K562 (cell line): ENCODE results near the gene VRK3. TPM values are rescaled to one million over a fixed set of nuclear protein-coding genes. Genes with fewer than 3 reads are reported as not detected.
A peak's percentile ranks its signal among the peaks of the same experiment; 100 is the strongest.

ENCODE experiments used
- DLX4 ChIP-seq: fragments of 250-450 bp; sonication (Bioruptor Pico); IDR thresholded peaks from 2 replicates; pipeline ENCODE4 v1.6.1; 2021; ENCODE audit warnings: mild to moderate bottlenecking
- E2F3 ChIP-seq: fragments of 250-450 bp; sonication (Bioruptor Pico); IDR thresholded peaks from 2 replicates; pipeline ENCODE4 v1.4.0; 2020; ENCODE audit warnings: mild to moderate bottlenecking
- EHMT2 ChIP-seq: fragments of 450-650 bp; IDR thresholded peaks from 2 replicates; pipeline ENCODE4 v1.6.1; 2018; ENCODE audit warnings: antibody characterized with exemption
- HDAC8 ChIP-seq: fragments of 450-650 bp; IDR thresholded peaks from 2 replicates; pipeline ENCODE4 v1.6.1; 2016; ENCODE audit warnings: mild to moderate bottlenecking, missing genetic modification characterization, moderate library complexity, missing compliant biosample characterization
- KDM5B ChIP-seq: fragments of 200-600 bp; sonication (generic); IDR thresholded peaks from 2 replicates; pipeline ENCODE4 v1.6.1; 2012; ENCODE audit warnings: low read depth, mild to moderate bottlenecking, moderate library complexity, low read length, control low read depth, inconsistent platforms; ENCODE audit not compliant: insufficient replicate concordance
- KLF16 ChIP-seq: IDR thresholded peaks from 2 replicates; pipeline ENCODE4 v1.6.1; 2016; ENCODE audit warnings: antibody characterized with exemption
- MAFF ChIP-seq: IDR thresholded peaks from 2 replicates; pipeline ENCODE4 v1.6.1; 2012; ENCODE audit warnings: low read length, improper control_type of control experiment
- MTF1 ChIP-seq: fragments of 250-450 bp; sonication (Bioruptor Pico); IDR thresholded peaks from 2 replicates; pipeline ENCODE4 v1.9.0; 2021; ENCODE audit warnings: moderate library complexity, mild to moderate bottlenecking, inconsistent platforms, borderline replicate concordance
- MXI1 ChIP-seq: IDR thresholded peaks from 2 replicates; pipeline ENCODE4 v1.6.1; 2011; ENCODE audit warnings: low read depth, mild to moderate bottlenecking, improper control_type of control experiment, low read length
- NCOA6 ChIP-seq: fragments of 450-650 bp; IDR thresholded peaks from 2 replicates; pipeline ENCODE4 v1.6.1; 2017; ENCODE audit warnings: mild to moderate bottlenecking
- PCBP2 ChIP-seq: fragments of 200-400 bp; formaldehyde crosslinking; IDR thresholded peaks from 2 replicates; pipeline ENCODE4 v1.6.1; 2018; ENCODE audit warnings: low read length, low read depth, mild to moderate bottlenecking, moderate library complexity; ENCODE audit not compliant: poor library complexity, severe bottlenecking
- PHF8 ChIP-seq: fragments of 200-600 bp; sonication (generic); IDR thresholded peaks from 2 replicates; pipeline ENCODE4 v1.6.1; 2012; ENCODE audit warnings: mixed run types, mild to moderate bottlenecking, inconsistent platforms, low read length, moderate library complexity, borderline replicate concordance
- POLR2AphosphoS5 ChIP-seq: IDR thresholded peaks from 2 replicates; pipeline ENCODE4 v1.6.1; 2011; ENCODE audit warnings: mild to moderate bottlenecking, low read depth, low read length, moderate library complexity; ENCODE audit not compliant: control insufficient read depth, insufficient read depth
- POLR3G ChIP-seq: IDR thresholded peaks from 2 replicates; pipeline ENCODE4 v1.6.1; 2011; ENCODE audit not compliant: insufficient read length, insufficient replicate concordance; ENCODE audit errors: extremely low read depth
- PYGO2 ChIP-seq: fragments of 450-650 bp; IDR thresholded peaks from 2 replicates; pipeline ENCODE4 v1.6.1; 2016; ENCODE audit warnings: mild to moderate bottlenecking, missing genetic modification characterization, moderate library complexity, missing compliant biosample characterization
- SAFB2 ChIP-seq: fragments of 200-400 bp; formaldehyde crosslinking; IDR thresholded peaks from 2 replicates; pipeline ENCODE4 v1.6.1; 2018; ENCODE audit warnings: borderline replicate concordance, low read length, low read depth, moderate library complexity; ENCODE audit not compliant: severe bottlenecking
- SIN3A ChIP-seq, 2 experiments: fragments of 150-350 bp in 1 of 2; IDR thresholded peaks; 2 replicates each; pipeline ENCODE4 v1.6.1; 2011 to 2016; ENCODE audit warnings: borderline replicate concordance in 2 of 2, low read depth in 2 of 2, low read length in 2 of 2, mild to moderate bottlenecking in 2 of 2, moderate library complexity in 2 of 2; ENCODE audit not compliant: control insufficient read depth in 1 of 2
- SIN3B ChIP-seq: fragments of 450-650 bp; IDR thresholded peaks from 2 replicates; pipeline ENCODE4 v1.6.1; 2017; ENCODE audit warnings: low read depth, mild to moderate bottlenecking, moderate library complexity
- UBTF ChIP-seq, 2 experiments: IDR thresholded peaks; 2 replicates each; pipeline ENCODE4 v1.6.1; 2012; ENCODE audit warnings: improper control_type of control experiment in 2 of 2, low read depth in 2 of 2, low read length in 2 of 2, borderline replicate concordance in 1 of 2
- ZFP36 ChIP-seq: fragments of 150-350 bp; IDR thresholded peaks from 2 replicates; pipeline ENCODE4 v1.6.1; 2018; ENCODE audit warnings: low read length, low read depth; ENCODE audit not compliant: partially characterized antibody
- ZFPM2 ChIP-seq: fragments of 250-450 bp; sonication (Bioruptor Pico); IDR thresholded peaks from 2 replicates; pipeline ENCODE4 v1.5.1; 2022; ENCODE audit warnings: mild to moderate bottlenecking
- ZNF324 ChIP-seq: fragments of 250-450 bp; sonication (Bioruptor Pico); IDR thresholded peaks from 2 replicates; pipeline ENCODE4 v1.4.0; 2020; ENCODE audit warnings: mild to moderate bottlenecking
- ZNF445 ChIP-seq: fragments of 250-450 bp; sonication (Bioruptor Pico); IDR thresholded peaks from 2 replicates; pipeline ENCODE4 v1.4.0; 2020; ENCODE audit warnings: low read depth, mild to moderate bottlenecking, moderate library complexity
- ZNF561 ChIP-seq: fragments of 450-650 bp; formaldehyde crosslinking; conservative IDR thresholded peaks from 2 replicates; pipeline ENCODE4 v1.4.0; 2020; ENCODE audit warnings: mild to moderate bottlenecking, moderate library complexity
- ZNF695 ChIP-seq: fragments of 450-650 bp; formaldehyde crosslinking; IDR thresholded peaks from 2 replicates; pipeline ENCODE4 v1.4.0; 2020; ENCODE audit warnings: mild to moderate bottlenecking, moderate library complexity
- ZNF75A ChIP-seq: fragments of 450-650 bp; formaldehyde crosslinking; IDR thresholded peaks from 2 replicates; pipeline ENCODE4 v1.4.0; 2020; ENCODE audit warnings: mild to moderate bottlenecking
- ZNF764 ChIP-seq: fragments of 250-450 bp; sonication (Bioruptor Pico); IDR thresholded peaks from 2 replicates; pipeline ENCODE4 v1.4.0; 2020; ENCODE audit warnings: low read depth, mild to moderate bottlenecking, moderate library complexity
- ZNF77 ChIP-seq: fragments of 250-450 bp; sonication (Bioruptor Pico); IDR thresholded peaks from 2 replicates; pipeline ENCODE4 v1.5.0; 2020
- polyA plus RNA-seq, 8 experiments: library from polyadenylated mRNA; depleted of rRNA in 4 of 8; stranded (reverse) in 5 of 8; unstranded in 3 of 8; fragments of >200 nt; fragmentation: Nextera tagmentation in 2 of 8; fragmentation: Illumina TruSeq in 1 of 8; extraction: Ambion mirVana in 2 of 8; extraction: Trizol in 1 of 8; gene quantifications; 2 replicates each; pipeline versions ENCODE4 v1.2.1 to v1.2.3, GENCODE V29; 2011 to 2014; ENCODE audit warnings: inconsistent platforms in 1 of 8, missing spikeins in 1 of 8
- total RNA-seq, 7 experiments: library from RNA; depleted of rRNA in 6 of 7; stranded (reverse); fragments of >200 nt in 6 of 7; fragmentation: Illumina TruSeq in 2 of 7; extraction: Trizol in 2 of 7; gene quantifications; 2 replicates each; pipeline versions ENCODE4 v1.2.1 to v1.2.3, GENCODE V29; 2011 to 2021; ENCODE audit warnings: low replicate concordance in 1 of 7

Gene VRK3
- total and polyA plus RNA-seq, 9 of the 15 experiments (the other 6 are each of a cell fraction or from before 2014, with no cell fraction given), result 25.6 to 94.3 (median 42.9) TPM

- no peak for TF ChIP-seq POLR3G
- no peak for TF ChIP-seq KLF16
- no peak for TF ChIP-seq ZNF445 (CRISPR knock-in tag)
- no peak for TF ChIP-seq PYGO2
- no peak for TF ChIP-seq PCBP2
- no peak for TF ChIP-seq MAFF
- no peak for TF ChIP-seq MTF1 (CRISPR knock-in tag)
- peak; percentile 82 for TF ChIP-seq POLR2AphosphoS5
- TF ChIP-seq DLX4 (CRISPR knock-in tag), result no peak
- TF ChIP-seq SIN3A (IDR thresholded peaks at IDR 0.05; ENCODE audit: borderline replicate concordance in 2 of 2, control insufficient read depth in 1 of 2, low read depth in 2 of 2, low read length in 2 of 2), result peak; percentile 81 to 96; a peak in 1 of 4 replicates
- peak; percentile 91 for TF ChIP-seq KDM5B
- TF ChIP-seq HDAC8 (tag), result peak; percentile 30; the same call in 1 of the 2 replicates
- TF ChIP-seq UBTF (IDR thresholded peaks at IDR 0.05; ENCODE audit: borderline replicate concordance in 1 of 2, low read depth in 2 of 2, low read length in 2 of 2), result no peak
- TF ChIP-seq PHF8, result peak; percentile 88; the same call in 1 of the 2 replicates
- no peak for TF ChIP-seq ZNF695
- TF ChIP-seq ZNF77 (CRISPR knock-in tag), result no peak
- no peak for TF ChIP-seq ZNF75A (CRISPR knock-in tag)
- no peak; the same call in 1 of the 2 replicates for TF ChIP-seq MXI1
- no peak for TF ChIP-seq SAFB2
- TF ChIP-seq ZNF561 (CRISPR knock-in tag), result no peak
- TF ChIP-seq ZFPM2, result no peak
- TF ChIP-seq ZFP36, result peak; percentile 17
- no peak for TF ChIP-seq ZNF764
- no peak for TF ChIP-seq NCOA6
- TF ChIP-seq E2F3 (CRISPR knock-in tag), result peak; percentile 91
- TF ChIP-seq ZNF324 (CRISPR knock-in tag), result peak; percentile 44; the same call in 1 of the 2 replicates
- TF ChIP-seq EHMT2, result no peak
- peak; percentile 43; the same call in 1 of the 2 replicates for TF ChIP-seq SIN3B
These were observed 800 bp upstream of the VRK3 start, which contains the start of gene ZNF473 (continued) for GRCh38 chr19:50025794-50026549.
